Prostate gland (tissue), 1 donor: ENCODE data around the gene PRAC1.

Experiments used
- POLR2A ChIP-seq: fragments of 450-650 bp; IDR thresholded peaks from one replicate; pipeline ENCODE4 v1.6.1; 2016; ENCODE audit warnings: antibody characterized with exemption, mild to moderate bottlenecking
- POLR2AphosphoS5 ChIP-seq: sonication (generic); formaldehyde crosslinking; IDR thresholded peaks from one replicate; pipeline ENCODE4 v1.6.1; 2017; ENCODE audit warnings: antibody characterized with exemption

- TF ChIP-seq POLR2A = no peak
- TF ChIP-seq POLR2AphosphoS5 = no peak
Observed at GRCh38 chr17:48727415-48728175, 5.3 kb upstream of the PRAC1 start.
